A673 (cell line): ENCODE data around the gene ITGAV. TPM values are rescaled to one million over a fixed set of nuclear protein-coding genes. Genes with fewer than 3 reads are reported as not detected.

ENCODE experiments used
- BruUV-seq: library from RNA; stranded (reverse); fragments of 400-500 nt; replicated peaks from 2 replicates; lab custom pipeline; 2021; lab: Mats Ljungman, UMichigan
- CTCF ChIA-PET: fragments of 300-600 bp; sonication (Branson Sonifier 250); formaldehyde crosslinking; loops from one replicate; lab custom pipeline; 2022; ENCODE audit warnings: antibody characterized with exemption; lab: Charles Lee
- POLR2A ChIA-PET: fragments of 300-600 bp; sonication (Branson Sonifier 250); formaldehyde crosslinking; loops from one replicate; lab custom pipeline; 2022; ENCODE audit warnings: antibody characterized with exemption; ENCODE audit not compliant: low non-redundant PET; lab: Charles Lee
- DNase-seq: peaks from one replicate; pipeline ENCODE4 v3.0.0-alpha.2; 2015; ENCODE audit warnings: low spot score
- H3K27ac ChIP-seq: fragments of 200-600 bp; sonication (generic); 2 replicates; pipeline ENCODE4 v1.5.1; 2016; ENCODE audit warnings: mixed run types, low read depth, mild to moderate bottlenecking, mixed read lengths, antibody characterized with exemption, low read length; ENCODE audit not compliant: poor library complexity, severe bottlenecking
- H3K27me3 ChIP-seq: fragments of 200-600 bp; sonication (generic); replicated peaks from 2 replicates; pipeline ENCODE4 v1.6.1; 2017; ENCODE audit warnings: mixed run types, low read depth, mild to moderate bottlenecking, mixed read lengths, antibody characterized with exemption, low read length; ENCODE audit not compliant: insufficient read depth, poor library complexity
- H3K36me3 ChIP-seq: fragments of 200-600 bp; sonication (generic); 2 replicates; pipeline ENCODE4 v1.6.1; 2016; ENCODE audit warnings: mixed run types, mild to moderate bottlenecking, mixed read lengths, antibody characterized with exemption, low read length; ENCODE audit not compliant: insufficient read depth, poor library complexity, severe bottlenecking
- H3K4me1 ChIP-seq: fragments of 200-600 bp; sonication (generic); 2 replicates; pipeline ENCODE4 v1.6.1; 2017; ENCODE audit warnings: mixed run types, mild to moderate bottlenecking, mixed read lengths, antibody characterized with exemption, low read length; ENCODE audit not compliant: insufficient read depth, poor library complexity, severe bottlenecking
- H3K4me3 ChIP-seq: fragments of 200-600 bp; sonication (generic); 2 replicates; pipeline ENCODE4 v1.5.1; 2016; ENCODE audit warnings: low read depth, mixed run types, mild to moderate bottlenecking, mixed read lengths, low read length; ENCODE audit not compliant: poor library complexity, severe bottlenecking
- H3K9me3 ChIP-seq: fragments of 200-600 bp; sonication (generic); 2 replicates; pipeline ENCODE4 v1.6.1; 2016; ENCODE audit warnings: mixed run types, low read depth, mild to moderate bottlenecking, mixed read lengths, antibody characterized with exemption, low read length; ENCODE audit not compliant: poor library complexity, severe bottlenecking
- CTCF ChIP-seq: fragments of 300-800, 200-600 bp; sonication (generic); conservative IDR thresholded peaks from 2 replicates; pipeline ENCODE4 v1.5.1; 2017; ENCODE audit warnings: low read depth, mild to moderate bottlenecking, antibody characterized with exemption, low read length, moderate library complexity, mixed read lengths
- EZH2 ChIP-seq: fragments of 200-600 bp; sonication (generic); IDR thresholded peaks from 2 replicates; pipeline ENCODE4 v1.6.1; 2017; ENCODE audit warnings: borderline replicate concordance, low read depth, mild to moderate bottlenecking, mixed read lengths, antibody characterized with exemption, low read length; ENCODE audit not compliant: poor library complexity, severe bottlenecking
- intact Hi-C: fragments of 100-400 bp; cut with micrococcal nuclease; formaldehyde crosslinking; loops from one replicate; pipeline ENCODE4 v1.10.0; 2022; ENCODE audit not compliant: unreplicated experiment
- total RNA-seq: library from RNA; stranded (reverse); gene quantifications from 2 replicates; pipeline ENCODE4 v1.2.3, GENCODE V29; 2021

The ITGAV gene
- total RNA-seq, 1 experiment from 2014 or later = 28.4 TPM

GRCh38 chr2:186603286-186603685 is 13.4 kb downstream of the ITGAV start:
- CTCF ChIA-PET = no interaction called here
- Histone ChIP-seq H3K9me3 (no peaks in the 10 kb centered on the region), H3K27me3 (no peaks in the 10 kb centered on the region), H3K4me1 (no peaks in the 10 kb centered on the region), H3K36me3 (no peaks in the 10 kb centered on the region), H3K4me3 (no peak overlapping the region), H3K27ac (no peak overlapping the region)
- POLR2A ChIA-PET = no interaction called here
- intact Hi-C loops = no loop called here
- DNase-seq = no peak
- no TSS peak for BruUV-seq
- TF ChIP-seq EZH2 (no peak), CTCF (no peak)

GRCh38 chr2:186605041-186605440 is 15.2 kb downstream of the ITGAV start:
- ChIA-PET POLR2A (no interaction called here), CTCF (no interaction called here)
- Histone ChIP-seq H3K4me1 (no peaks in the 10 kb centered on the region), H3K27ac (no peak overlapping the region), H3K4me3 (no peak overlapping the region), H3K27me3 (no peaks in the 10 kb centered on the region), H3K9me3 (no peaks in the 10 kb centered on the region), H3K36me3 (no peaks in the 10 kb centered on the region)
- intact Hi-C loops = no loop called here
- BruUV-seq = no TSS peak
- no peak for DNase-seq
- no peak for TF ChIP-seq EZH2
- no peak for TF ChIP-seq CTCF

GRCh38 chr2:186607660-186608324 is 17.9 kb downstream of the ITGAV start:
- Histone ChIP-seq H3K27me3 (no peaks in the 10 kb centered on the region), H3K4me1 (no peaks in the 10 kb centered on the region), H3K36me3 (no peaks in the 10 kb centered on the region), H3K27ac (no peak overlapping the region), H3K4me3 (no peak overlapping the region), H3K9me3 (no peaks in the 10 kb centered on the region)
- intact Hi-C loops = no loop called here
- TF ChIP-seq CTCF = no peak
- TF ChIP-seq EZH2 = no peak
- POLR2A ChIA-PET = interaction anchor here (0.6 kb wide), 1 partner anchor 12 kb away, joined by 3 read pairs; no protein-coding TSS in a partner anchor
- CTCF ChIA-PET = no interaction called here
- no peak for DNase-seq
- no TSS peak for BruUV-seq
